HG02840 (cell line): ENCODE measurements around the gene SHISA7.
A peak's percentile ranks its signal among the peaks of the same experiment; 100 is the strongest.

ENCODE experiments used
- ATAC-seq: cut with Tn5 transposase; IDR thresholded peaks from one replicate; pipeline ENCODE4 v1.9.1; 2021; ENCODE audit warnings: mild to moderate bottlenecking, moderate library complexity, moderate number of reproducible peaks; ENCODE audit not compliant: unreplicated experiment, low FRiP score

The SHISA7 gene

DNA sequence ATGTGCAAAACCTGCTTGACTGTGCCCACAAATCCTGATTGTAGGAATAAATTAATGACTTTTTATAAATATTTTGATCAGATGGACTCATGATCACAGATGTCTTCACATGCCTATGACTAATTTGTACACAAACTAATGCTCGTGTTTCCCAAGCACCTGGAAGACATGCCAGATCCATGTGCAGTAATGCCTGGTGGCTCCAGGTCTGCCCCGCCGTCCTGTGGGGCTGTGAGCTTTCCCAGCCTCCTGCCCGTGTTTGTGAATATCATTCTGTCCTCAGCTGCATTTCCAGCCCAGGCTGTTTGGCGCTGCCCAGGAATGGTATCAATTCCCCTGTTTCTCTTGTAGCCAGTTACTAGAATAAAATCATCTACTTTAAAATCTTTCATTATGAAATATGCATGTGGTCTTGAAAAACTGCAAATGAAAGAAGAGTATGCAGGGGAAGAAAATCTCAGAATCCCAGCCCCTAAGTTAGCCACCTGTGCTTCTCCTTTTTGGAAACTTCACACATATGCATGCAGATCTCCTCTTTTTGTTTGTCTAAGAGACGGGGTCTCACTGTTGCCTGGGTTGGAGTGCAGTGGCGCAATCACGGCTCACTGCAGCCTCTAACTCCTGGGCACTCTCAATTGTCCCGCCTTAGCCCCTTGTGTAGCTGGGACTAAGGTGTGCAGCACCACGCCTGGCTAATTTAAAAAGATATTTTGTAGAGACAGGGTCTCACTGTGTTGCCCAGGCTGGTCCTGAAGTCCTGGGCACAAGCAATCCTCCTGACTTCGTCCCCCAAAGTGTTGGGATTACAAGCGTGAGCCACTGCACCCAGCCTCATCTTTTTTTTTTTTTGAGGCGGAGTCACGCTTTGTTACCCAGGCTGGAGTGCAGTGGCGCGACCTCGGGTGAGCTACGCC is 51.1 kb downstream of the SHISA7 start:
- ATAC-seq, result no peak

DNA sequence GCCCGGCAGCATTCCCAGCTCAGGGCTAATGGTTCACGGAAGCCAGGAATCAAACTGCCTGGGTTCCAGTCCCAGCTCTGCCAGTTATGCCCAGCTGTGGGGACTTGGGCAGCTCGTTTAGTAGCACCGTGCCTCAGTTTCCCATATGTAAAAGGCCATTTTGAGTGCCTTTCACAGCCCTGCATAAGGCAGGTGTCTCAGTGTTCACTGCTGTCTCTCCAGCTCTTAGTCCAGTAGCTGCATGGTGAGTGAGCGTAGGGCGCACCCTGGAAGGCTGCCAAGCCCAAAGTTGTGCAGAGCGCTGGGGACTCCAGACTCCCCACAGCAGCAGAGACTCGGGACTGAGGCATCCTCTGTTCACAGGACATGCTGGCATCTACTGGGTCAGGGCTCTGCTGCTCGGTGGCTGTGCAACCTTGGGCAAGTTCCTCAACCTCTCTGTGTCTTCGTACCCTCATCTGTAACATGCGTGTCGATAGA is 51.9 kb downstream of the SHISA7 start:
- no peak for ATAC-seq

DNA sequence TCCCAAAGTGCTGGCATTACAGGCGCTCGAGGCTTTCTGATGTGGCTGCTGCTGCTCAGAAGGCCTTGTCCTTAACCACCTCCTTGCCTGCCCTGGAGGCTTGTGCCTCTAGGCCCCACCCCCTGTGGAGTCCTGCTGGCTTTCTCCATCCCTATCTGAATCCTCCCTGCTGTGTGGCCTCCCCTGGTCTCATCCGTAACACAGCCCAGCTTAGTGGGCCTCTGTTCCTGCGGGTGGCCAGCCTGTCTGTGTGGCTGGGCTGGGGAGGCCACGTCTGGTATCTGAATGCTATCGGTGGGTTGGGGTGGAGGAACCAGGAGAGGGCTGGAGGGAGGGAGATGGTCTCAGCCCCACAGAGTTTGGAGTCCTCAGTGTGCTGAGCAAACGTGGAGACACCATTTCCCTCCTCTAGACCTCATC is 52.6 kb downstream of the SHISA7 start:
- no peak for ATAC-seq

DNA sequence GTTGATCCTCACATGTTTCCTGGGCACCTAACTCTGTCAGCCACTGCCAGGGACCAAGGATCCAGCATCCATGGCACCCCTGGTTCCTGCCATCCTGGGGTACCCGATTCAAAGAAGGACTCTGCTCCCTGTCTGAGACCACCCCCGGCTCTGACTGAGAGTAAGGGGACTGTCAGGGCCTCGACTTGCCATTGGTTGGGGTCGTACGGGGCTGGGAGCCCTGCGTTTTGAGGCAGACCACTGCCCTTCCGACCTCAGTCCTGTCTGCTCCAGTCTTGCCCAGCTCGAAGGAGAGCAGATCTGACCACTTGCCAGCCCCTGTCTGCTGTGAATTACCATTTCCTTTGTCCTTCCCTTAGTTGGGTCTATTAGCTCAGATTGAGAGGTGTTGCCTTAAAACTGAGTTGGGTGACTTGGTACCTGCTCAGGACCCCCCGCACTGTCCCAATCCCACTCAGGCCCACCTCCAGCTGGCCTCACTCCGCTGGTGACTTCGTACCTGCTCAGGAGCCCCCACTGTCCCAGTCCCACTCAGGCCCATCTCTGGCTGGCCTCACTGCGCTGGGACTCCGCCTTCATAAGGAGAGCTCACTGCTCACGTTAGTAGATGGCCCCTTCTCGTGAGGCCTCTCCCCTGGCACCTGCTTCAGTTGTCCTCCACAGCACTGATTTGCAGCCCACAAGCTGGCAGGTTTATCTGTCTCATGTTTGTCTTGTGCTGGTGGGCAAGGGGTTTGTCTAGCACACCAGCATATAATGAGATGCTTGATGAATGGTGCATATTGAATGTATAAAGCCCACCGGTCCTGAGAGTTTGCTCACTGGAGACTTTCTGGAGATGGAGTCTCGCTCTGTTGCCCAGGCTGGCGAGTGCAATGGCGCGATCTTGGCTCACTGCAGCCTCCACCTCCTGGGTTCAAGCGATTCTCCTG is 53.4 kb downstream of the SHISA7 start:
- ATAC-seq, result no peak

DNA sequence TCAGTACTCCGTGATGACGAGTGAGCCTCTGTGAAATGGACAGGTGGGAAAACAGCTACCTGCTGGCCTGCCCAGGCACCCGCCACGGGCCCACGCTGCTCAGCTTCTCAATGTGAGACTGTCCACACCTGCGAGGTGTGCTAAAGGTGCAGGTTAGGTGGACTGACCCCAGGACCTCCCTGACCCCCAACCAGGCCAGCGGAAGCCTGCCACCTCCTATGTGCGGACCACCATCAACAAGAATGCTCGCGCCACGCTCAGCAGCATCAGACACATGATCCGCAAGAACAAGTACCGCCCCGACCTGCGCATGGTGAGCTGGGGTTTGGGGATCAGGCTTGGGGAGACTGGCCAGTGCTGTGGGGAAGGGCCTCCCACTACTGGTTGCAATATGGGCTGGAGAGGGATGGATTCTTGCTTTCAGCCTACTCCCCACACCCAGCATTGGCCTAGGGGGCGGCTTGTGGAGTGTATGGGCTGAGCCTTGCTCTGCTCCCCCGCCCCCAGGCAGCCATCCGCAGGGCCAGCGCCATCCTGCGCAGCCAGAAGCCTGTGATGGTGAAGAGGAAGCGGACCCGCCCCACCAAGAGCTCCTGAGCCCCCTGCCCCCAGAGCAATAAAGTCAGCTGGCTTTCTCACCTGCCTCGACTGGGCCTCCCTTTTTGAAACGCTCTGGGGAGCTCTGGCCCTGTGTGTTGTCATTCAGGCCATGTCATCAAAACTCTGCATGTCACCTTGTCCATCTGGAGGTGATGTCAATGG is 55.2 kb downstream of the SHISA7 start:
- ATAC-seq, result no peak

DNA sequence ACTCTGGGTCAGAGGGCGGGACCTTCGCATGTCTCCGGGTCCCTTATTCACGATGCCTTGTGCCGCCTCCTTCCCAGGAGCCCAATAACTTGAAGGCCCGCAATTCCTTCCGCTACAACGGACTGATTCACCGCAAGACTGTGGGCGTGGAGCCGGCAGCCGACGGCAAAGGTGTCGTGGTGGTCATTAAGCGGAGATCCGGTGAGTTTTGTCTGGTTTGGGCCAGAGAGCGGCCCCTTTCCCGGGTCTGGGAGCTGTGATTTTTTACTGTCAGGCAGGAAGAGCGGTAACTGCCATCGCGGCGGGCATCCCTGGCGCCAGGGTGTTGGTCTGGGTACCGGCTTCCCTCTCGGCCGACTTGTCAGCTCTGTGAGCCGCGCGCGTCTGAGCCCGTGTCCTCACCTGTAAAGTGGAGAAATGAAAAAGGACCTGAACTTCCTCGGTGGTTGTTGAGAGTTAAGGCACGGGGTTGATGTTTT is 56.6 kb downstream of the SHISA7 start:
- ATAC-seq, result no peak

DNA sequence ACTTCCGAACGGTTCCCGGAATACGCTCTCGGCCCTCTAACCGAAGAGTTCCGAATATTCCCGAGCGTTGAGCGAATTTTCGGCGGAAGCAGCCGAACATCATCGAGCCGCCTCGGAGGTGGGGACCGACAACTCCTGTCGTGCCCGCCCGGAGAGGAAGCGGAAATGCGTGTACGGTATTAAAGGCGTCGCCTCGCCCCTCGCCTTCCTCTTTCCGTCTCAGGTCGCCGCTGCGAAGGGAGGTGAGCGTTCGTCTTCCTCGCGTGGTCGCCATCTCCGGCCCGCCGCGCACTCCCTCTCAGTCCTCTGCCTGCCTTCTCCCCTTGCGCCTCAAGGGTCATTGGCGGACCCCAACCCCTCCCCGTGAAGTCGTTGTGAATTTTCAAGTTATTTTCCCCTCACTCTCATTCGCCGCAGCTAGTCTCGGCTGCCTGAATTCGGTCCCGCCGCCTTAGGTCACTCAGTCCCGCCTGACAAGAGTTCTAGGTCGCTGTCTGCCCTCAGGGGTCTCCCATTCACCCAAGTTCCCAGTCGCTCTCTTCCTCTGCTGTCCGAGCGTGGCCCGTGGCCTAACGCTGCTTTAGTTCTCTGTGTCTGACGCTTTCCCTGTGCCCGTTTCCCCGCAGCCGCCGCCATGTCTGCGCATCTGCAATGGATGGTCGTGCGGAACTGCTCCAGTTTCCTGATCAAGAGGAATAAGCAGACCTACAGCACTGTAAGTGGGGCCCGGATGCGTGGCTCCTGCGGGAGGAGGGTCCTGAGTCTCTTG is 57.2 kb downstream of the SHISA7 start, which contains the start of gene RPL28:
Gene RPL28, plus strand, starts transcription at position 209 of the 769 bp plus-strand sequence. Its CDS starts 426 bp downstream, at position 635.
- ATAC-seq, result peak; percentile 65

DNA sequence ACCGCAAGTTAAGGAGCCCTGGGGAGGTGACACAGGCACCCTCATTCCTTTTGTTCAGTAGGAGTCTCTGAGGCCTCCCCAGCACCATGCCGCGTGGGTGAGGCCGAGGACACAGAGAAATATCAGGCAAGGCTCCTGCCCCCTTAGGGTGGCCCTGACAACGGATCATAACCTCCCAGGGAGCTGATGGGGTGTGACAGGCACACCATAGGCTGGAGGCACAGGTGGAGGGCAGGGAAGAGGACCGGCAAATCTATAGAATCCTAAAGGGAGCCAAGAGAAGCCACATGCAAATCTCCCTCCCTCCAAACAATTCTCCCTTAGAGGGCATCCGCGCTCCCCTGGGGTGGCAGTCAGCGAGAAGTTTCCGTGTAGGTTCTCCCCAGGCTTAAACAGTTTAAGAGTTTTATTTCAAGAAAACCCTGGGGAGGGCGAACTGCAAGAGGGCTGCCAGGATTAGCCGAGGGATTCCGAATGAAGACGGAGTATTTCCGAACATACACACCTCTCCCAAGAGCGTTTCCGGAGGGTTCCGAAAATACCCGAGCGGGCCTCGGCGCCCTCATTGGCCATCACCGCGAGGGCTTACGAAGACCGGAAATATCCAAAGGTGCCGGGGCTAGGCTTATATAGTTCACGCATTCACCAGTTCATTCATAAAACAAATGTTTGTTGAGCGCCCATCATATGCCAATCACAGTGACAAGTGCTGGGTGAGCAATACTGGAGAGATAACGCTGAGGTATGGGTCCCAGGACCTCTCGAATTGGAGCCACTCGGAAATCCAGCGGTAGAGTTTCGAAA is 58.0 kb downstream of the SHISA7 start:
- peak; percentile 57 for ATAC-seq

DNA sequence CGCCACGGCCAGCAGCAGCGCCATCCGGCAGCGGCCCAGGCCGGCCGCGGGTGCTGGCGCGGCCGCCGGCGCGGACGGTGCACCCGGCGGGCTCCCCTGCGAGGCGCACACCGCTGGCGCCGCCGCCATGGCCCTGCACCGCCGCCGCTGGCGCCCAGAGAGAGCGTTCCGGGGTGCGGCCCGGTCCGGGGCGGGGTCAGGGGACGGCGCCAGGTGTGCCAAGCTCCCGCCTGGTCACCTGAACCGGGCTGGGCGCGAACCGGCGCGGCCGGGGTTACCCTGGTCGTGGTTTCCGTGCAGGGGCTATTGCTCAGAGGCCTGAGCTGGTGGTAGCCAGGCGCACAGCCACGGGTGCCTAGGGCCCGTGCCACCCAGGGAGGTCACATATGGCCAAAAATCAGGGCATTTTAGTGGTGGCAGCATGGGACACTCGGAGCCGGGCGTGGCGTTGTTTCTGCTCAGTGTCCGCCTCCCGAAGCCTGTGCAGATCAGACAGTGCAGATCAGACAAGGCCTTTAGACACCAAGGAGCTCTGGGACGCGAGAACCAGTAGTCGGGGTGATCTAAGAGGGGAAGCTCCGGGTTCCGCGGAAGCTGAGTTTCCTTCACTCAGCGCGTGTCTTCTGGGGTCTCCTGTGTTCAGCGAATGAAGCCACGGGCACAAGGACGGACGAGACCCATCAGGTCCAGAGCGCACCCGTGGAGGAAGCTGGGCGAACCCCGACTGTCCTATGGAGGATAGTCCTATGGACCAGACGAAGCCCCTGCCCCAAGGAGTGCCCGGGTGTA is 58.8 kb downstream of the SHISA7 start, which contains the start of gene TMEM238:
Gene TMEM238, minus strand, starts transcription at position 162 of the 789 bp plus-strand sequence. Its CDS starts 33 bp downstream, at position 129.
- ATAC-seq, result no peak

DNA sequence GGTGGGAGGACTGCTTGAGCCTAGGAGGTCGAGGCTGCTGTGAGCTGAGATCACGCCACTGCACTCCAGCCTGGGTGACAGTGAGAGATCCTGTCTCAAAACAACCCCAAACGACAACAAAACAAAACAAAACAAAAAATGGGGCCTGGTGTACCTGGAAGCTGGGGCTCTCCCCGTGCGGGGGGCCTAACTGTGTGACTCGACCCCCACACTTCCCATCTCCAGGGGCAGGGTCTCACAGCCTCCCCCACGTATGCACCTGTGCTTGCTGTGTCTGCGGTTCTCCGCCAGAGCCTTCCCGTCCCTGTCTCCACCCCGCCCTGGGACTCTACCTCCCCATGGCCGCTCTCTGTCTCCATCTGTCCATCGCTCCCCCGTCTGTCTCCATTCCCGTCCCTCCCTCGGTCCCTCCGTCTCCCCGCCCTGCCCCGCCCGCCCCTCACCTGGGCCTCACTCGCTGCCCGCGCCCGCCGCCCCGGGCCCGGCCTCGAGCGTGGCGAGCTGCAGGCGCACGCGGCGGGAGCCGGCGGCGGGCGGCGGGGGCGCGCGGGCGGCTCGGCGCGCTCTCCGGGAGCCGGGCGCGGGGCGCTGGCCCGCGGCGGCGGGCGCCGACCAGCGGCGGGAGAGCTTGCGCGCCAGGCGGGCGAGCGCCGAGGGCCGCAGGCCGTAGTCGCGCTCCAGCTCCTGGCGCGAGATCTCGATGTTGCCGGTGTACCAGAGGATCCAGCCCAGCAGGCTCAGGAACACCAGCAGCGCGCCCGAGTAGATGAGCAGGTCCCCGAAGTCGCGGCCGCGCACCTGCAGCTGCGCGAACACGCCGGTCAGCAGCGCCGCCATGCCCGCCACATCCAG is 59.6 kb downstream of the SHISA7 start:
- ATAC-seq, result no peak

DNA sequence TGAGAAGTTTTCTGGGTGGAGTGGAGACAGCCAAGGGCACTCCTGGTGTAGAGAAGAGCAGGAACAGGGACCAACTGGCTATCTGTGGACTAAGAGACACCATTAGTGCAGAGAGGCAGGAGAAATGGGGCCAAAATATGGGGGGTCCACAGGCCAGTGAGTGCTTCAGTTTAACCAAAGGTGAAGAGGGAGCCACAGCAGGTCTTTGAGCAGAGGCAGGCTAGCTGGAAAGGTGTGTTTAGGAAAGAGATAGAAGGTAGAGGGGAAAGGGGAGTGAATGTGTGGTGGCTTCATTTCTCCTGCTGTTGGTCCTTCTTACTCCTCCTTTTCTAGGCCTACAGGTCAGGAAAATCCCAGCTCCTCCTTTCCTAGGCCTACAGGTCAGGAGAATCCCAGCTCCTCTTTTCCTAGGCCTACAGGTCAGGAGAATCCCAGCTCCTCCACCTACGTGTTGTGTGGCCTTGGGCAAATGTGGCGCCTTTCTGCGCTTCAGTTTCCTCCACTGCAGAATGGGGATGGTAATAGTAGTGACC is 60.5 kb downstream of the SHISA7 start:
- ATAC-seq, result no peak

DNA sequence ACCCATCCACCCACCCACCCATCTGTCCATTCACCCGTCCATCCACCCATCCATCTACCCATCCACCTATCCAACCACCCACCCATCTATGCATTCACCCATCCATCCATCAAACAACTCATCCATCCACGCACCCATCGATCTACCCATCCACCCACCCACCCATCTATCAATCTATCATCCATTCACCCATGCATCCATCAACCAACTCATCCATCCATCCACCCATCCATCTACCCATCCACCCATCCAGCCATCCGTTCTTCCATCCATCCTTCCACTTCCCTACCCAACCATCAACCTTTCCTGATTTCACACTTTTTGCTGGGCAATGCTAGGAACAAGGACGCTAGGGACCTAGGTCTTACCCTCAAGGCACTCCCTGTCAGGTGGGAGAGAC is 61.1 kb downstream of the SHISA7 start:
- no peak for ATAC-seq

DNA sequence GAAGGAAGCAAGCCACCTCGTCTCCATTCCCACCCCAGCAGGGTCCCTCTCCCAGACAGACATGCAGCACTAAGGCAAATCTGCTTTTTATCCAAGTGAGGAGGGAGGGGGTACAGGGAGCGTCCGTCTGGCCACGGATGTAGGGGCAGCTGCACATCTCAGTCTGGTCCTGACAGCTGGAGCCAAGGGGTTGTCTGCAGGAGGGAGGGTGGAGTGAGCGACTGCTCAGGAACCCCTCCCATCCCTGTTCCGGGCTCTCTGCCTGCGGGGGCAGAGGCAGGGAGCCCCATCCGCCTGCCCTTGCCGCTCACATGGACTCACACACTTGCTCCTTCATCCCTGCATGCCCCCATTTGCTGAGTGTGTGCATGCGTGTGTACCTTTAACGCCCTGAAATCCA is 63.9 kb downstream of the SHISA7 start:
- ATAC-seq, result no peak
